Testis (tissue), 5 donors: Measurements from ENCODE around the gene LYPD6B. TPM values are rescaled to one million over a fixed set of nuclear protein-coding genes. Genes with fewer than 3 reads are reported as not detected.

Source experiments
- DNase-seq: peaks from one replicate; pipeline ENCODE4 v3.0.0-alpha.2; 2019
- H3K27ac ChIP-seq, 2 donors: fragments of 200-600 bp; sonication (generic); one replicate each; pipeline ENCODE4 v1.5.1; 2019
- H3K27me3 ChIP-seq: fragments of 200-600 bp; sonication (generic); one replicate; pipeline ENCODE4 v1.5.1; 2019
- H3K36me3 ChIP-seq: fragments of 200-600 bp; sonication (generic); one replicate; pipeline ENCODE4 v1.5.1; 2017; ENCODE audit warnings: low read depth; ENCODE audit errors: missing control alignments
- H3K4me1 ChIP-seq: fragments of 200-600 bp; sonication (generic); one replicate; pipeline ENCODE4 v1.5.1; 2019
- H3K4me3 ChIP-seq, 2 donors: fragments of 200-600 bp; sonication (generic); one replicate each; pipeline ENCODE4 v1.5.1; 2017 to 2019
- H3K9me3 ChIP-seq: fragments of 200-600 bp; sonication (generic); one replicate; pipeline ENCODE4 v1.5.1; 2017
- POLR2A ChIP-seq: fragments of 450-650 bp; IDR thresholded peaks from one replicate; pipeline ENCODE4 v1.6.1; 2017; ENCODE audit warnings: antibody characterized with exemption, mild to moderate bottlenecking, moderate library complexity
- WGBS, 2 donors: methylation state at CpG; one replicate each; pipeline ENCODE4 v1.1.5; 2018; 5-methylcytosine and 5-hydroxymethylcytosine counted together
- intact Hi-C: fragments of 100-400 bp; cut with DNase I; formaldehyde crosslinking; loops from one replicate; pipeline ENCODE4 v1.15.1; 2023; ENCODE audit warnings: low total_unique reads
- long read RNA-seq, 2 donors: transcript quantifications; one replicate each; lab custom pipeline, GENCODE V29; 2026
- polyA plus RNA-seq: library from polyadenylated mRNA; stranded (reverse); fragments of 350-450 nt; fragmentation: Illumina TruSeq; extraction: RNeasy Lipid Tissue Mini Kit (QIAGEN cat#74804); gene quantifications from one replicate; pipeline ENCODE4 v1.2.3, GENCODE V29; 2014; ENCODE audit warnings: low read depth, low replicate concordance; ENCODE audit not compliant: insufficient read depth
- total RNA-seq, 2 donors: library from RNA; depleted of rRNA; stranded (reverse); fragments of >200 nt; gene quantifications; one replicate each; pipeline ENCODE4 v1.2.3, GENCODE V29; 2016
- TF ChIP-seq, protein P1 (sequence below), 3 experiments: fragments of 450-650 bp in 2 of 3; fragments of 200-600 bp in 1 of 3; sonication (generic) in 1 of 3; IDR thresholded peaks; one replicate each; pipeline ENCODE4 v1.5.1; 2016 to 2019; ENCODE audit warnings: antibody characterized with exemption in 3 of 3, mild to moderate bottlenecking in 2 of 3, moderate library complexity in 1 of 3

The LYPD6B gene, protein sequence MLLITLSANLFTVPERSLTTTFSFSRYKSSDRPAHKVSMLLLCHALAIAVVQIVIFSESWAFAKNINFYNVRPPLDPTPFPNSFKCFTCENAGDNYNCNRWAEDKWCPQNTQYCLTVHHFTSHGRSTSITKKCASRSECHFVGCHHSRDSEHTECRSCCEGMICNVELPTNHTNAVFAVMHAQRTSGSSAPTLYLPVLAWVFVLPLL
- total RNA-seq (10 to 100 TPM; 41.9 to 45.2 TPM), polyA plus RNA-seq (53.0 TPM)
- long read RNA-seq, donor 1 = 0 reads
- long read RNA-seq, donor 2 = 0 reads

DNA sequence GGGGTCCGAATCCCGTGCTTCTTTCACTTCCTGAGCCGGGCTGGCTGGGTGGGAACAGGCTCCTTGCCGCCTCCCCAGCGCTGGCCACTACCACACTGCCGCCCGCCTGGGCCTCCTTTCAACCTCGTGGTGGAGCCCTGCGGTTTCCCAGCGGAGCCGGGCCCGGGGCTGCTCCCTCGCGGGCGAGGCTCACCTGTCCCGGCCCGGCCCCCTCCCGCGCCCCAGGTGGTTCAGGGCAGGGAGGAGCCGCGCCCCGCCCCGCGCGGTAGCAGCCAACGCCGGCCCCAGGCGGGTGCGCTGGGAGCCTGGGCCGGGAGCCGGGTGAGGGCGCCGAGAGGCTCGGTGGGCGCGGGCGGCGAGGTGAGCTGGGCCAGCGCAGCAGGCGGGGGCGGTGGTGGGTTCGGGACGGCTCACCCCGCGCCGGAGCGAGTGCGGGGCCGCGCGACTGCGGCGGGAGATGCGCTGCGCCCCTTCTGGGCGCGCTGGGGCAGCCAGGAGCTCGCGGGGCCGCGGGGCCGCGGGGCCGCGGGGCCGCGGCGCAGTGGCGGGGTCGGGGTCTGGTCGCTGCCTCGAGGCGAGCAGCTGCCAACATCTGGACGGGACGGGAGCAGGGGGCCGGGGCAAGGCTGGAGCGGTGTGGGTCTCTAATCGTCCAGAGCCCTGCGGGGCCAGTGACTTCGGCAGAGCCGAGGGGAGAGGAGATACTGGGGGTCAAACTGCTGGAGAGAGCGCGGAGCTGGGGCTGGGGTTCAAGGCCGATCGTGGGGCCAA lies at the start of gene LYPD6B:
Gene LYPD6B (plus strand): TSS at position 258 of the 771 bp plus-strand sequence. CDS start 92,250 bp downstream, outside the sequence.
- Histone ChIP-seq H3K4me3 (peak within 1 kb of the TSS; percentile 44 to 53), H3K27me3 (no peaks in the 10 kb centered on the region)

DNA sequence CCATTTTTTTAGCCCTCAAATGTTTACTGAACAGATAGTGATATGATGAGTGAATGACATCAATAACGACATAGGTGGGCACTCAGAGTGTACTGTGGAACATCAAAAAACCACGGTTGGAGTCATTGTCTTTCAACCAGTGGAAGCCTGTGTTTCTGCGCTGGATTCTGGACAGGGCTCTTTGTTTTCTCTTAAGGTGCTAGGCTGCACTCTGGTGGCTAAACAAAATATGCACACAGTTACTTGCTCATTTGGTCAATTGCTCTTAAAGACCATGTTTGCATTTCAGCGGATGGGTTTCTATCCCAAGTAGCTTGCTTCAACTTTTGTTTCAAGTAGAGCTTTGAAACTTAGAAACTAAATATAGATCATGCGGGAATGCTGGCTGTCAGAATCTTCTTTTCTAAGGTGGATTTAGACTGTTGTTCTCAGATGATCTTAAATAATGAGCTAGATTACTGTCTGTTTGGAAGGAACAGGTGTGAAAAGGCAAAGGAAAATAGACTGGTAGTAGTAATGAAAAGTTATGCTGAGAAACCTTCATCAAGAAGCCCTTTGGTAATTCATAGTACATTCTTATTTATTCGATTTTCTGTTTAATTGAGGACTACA lies 48.5 kb upstream of the LYPD6B start:
- no peaks in the 10 kb centered on the region for H3K9me3 ChIP-seq
- peak; percentile 85 for DNase-seq
- H3K27me3 ChIP-seq = no peaks in the 10 kb centered on the region
- H3K4me3 ChIP-seq = no peak overlapping the region
- H3K36me3 ChIP-seq = no peaks in the 10 kb centered on the region
- no peak overlapping the region for H3K27ac ChIP-seq
- no peaks in the 10 kb centered on the region for H3K4me1 ChIP-seq
- WGBS, 2 donors = 45 to 50% methylated on average over 6 of the region's 6 CpGs
- intact Hi-C loops = loop anchor here (10.0 kb wide), 1 partner anchor 425 kb away; no protein-coding TSS in a partner anchor
- no peak for TF ChIP-seq POLR2A
- TF ChIP-seq, protein P1, sequence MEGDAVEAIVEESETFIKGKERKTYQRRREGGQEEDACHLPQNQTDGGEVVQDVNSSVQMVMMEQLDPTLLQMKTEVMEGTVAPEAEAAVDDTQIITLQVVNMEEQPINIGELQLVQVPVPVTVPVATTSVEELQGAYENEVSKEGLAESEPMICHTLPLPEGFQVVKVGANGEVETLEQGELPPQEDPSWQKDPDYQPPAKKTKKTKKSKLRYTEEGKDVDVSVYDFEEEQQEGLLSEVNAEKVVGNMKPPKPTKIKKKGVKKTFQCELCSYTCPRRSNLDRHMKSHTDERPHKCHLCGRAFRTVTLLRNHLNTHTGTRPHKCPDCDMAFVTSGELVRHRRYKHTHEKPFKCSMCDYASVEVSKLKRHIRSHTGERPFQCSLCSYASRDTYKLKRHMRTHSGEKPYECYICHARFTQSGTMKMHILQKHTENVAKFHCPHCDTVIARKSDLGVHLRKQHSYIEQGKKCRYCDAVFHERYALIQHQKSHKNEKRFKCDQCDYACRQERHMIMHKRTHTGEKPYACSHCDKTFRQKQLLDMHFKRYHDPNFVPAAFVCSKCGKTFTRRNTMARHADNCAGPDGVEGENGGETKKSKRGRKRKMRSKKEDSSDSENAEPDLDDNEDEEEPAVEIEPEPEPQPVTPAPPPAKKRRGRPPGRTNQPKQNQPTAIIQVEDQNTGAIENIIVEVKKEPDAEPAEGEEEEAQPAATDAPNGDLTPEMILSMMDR (IDR thresholded peaks at IDR 0.05) = peak; percentile 52 to 66 (median 57)

More for the DNA sequence above, at the start of gene LYPD6B:
- Histone ChIP-seq H3K27ac (peak within 1 kb of the TSS in 1 of 2 donors; percentile 19), H3K9me3 (no peaks in the 10 kb centered on the region), H3K4me1 (no peaks in the 10 kb centered on the region), H3K36me3 (no peaks in the 10 kb centered on the region)
- WGBS, 2 donors = 3 to 4% methylated on average over 15 to 52 of the region's 85 CpGs
- DNase-seq = peak; percentile 52
- TF ChIP-seq, protein P1 (IDR thresholded peaks at IDR 0.05) = no peak
- TF ChIP-seq POLR2A = no peak
- intact Hi-C loops = no loop called here

DNA sequence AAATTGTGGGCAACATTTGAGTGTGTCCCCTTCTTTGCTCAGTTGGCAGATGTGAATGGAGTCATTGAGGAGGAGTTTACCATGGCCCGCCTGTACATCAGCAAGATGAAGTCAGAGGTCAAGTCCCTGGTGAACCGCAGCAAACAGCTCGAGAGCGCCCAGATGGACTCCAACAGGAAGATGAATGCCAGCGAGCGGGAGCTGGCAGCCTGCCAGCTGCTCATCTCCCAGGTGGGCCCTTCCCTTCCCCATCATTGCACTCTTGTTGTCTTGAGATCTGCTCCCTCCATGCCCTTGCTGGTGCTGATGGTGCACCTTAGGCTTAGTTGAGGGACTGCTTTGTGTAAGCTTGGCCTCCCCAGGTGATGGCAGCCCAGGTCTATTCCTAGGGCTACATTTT lies 47.5 kb upstream of the LYPD6B start:
- Histone ChIP-seq H3K27ac (no peak overlapping the region), H3K9me3 (no peaks in the 10 kb centered on the region), H3K4me1 (no peaks in the 10 kb centered on the region), H3K36me3 (no peaks in the 10 kb centered on the region), H3K27me3 (no peaks in the 10 kb centered on the region), H3K4me3 (no peak overlapping the region)
- 77 to 78% methylated on average over 6 of the region's 6 CpGs for WGBS, 2 donors
- intact Hi-C loops = no loop called here
- TF ChIP-seq POLR2A = no peak
- TF ChIP-seq, protein P1 (IDR thresholded peaks at IDR 0.05) = no peak
- no peak for DNase-seq

DNA sequence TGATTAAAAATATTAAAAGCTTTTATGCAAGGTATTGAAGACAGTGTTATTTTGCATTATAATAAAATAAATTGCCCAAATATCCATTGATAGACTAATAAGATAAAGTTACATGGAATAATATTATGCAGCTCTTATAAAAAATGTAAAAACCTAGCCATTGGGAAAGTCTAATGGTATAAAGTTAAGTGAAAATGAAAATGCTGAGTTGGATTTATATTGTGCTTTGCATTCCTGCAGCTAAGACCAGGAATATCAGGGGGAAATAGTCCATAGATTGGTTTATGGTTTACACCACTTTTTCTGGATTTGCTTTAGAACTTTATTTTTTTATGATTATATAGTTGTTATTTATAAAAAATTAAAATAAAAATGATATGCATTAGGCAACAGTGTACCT lies 46.1 kb upstream of the LYPD6B start:
- H3K4me1 ChIP-seq = no peaks in the 10 kb centered on the region
- H3K4me3 ChIP-seq = no peak overlapping the region
- no peaks in the 10 kb centered on the region for H3K36me3 ChIP-seq
- intact Hi-C loops = no loop called here
- TF ChIP-seq, protein P1 (IDR thresholded peaks at IDR 0.05) = no peak
- TF ChIP-seq POLR2A = no peak
- H3K9me3 ChIP-seq = no peaks in the 10 kb centered on the region
- no peaks in the 10 kb centered on the region for H3K27me3 ChIP-seq
- H3K27ac ChIP-seq = no peak overlapping the region
- no peak for DNase-seq
